Sigmoid colon (tissue), 4 donors: Measurements from ENCODE around the gene CPNE1.

Experiments used
- CTCF ChIP-seq, 4 experiments: fragments of 450-650 bp in 3 of 4; fragments of 200-600 bp in 1 of 4; IDR thresholded peaks; one replicate each; pipeline ENCODE4 v1.5.1; 2016 to 2019; ENCODE audit warnings: antibody characterized with exemption in 4 of 4, mild to moderate bottlenecking in 3 of 4, moderate library complexity in 2 of 4
- POLR2A ChIP-seq, 2 donors: fragments of 450-650 bp; IDR thresholded peaks; one replicate each; pipeline ENCODE4 v1.6.1; 2016; ENCODE audit warnings: antibody characterized with exemption in 2 of 2, mild to moderate bottlenecking in 2 of 2, moderate library complexity in 2 of 2
- POLR2AphosphoS5 ChIP-seq, 4 donors: sonication (generic); formaldehyde crosslinking; IDR thresholded peaks; one replicate each; pipeline ENCODE4 v1.6.1; 2017; ENCODE audit warnings: antibody characterized with exemption in 4 of 4

GRCh38 chr20:35615667-35616464 is 48.8 kb downstream of the CPNE1 start, which contains the start of gene SPAG4:
- TF ChIP-seq CTCF (IDR thresholded peaks at IDR 0.05) = no peak
- peak; percentile 62 to 72 for TF ChIP-seq POLR2A (IDR thresholded peaks at IDR 0.05)
- peak; percentile 75 to 87 (median 80) for TF ChIP-seq POLR2AphosphoS5 (IDR thresholded peaks at IDR 0.05)
